Activated CD4-positive, alpha-beta T cell treated with anti-CD3 and anti-CD28 coated beads for 1 hour (primary cell): ENCODE results near the gene ARHGEF40.

Experiments
- DNase-seq: peaks from one replicate; pipeline ENCODE4 v3.0.0-alpha.2; 2020

The ARHGEF40 gene

GRCh38 chr14:21084396-21084795 is 14.3 kb downstream of the ARHGEF40 start:
- DNase-seq: no peak

DNA sequence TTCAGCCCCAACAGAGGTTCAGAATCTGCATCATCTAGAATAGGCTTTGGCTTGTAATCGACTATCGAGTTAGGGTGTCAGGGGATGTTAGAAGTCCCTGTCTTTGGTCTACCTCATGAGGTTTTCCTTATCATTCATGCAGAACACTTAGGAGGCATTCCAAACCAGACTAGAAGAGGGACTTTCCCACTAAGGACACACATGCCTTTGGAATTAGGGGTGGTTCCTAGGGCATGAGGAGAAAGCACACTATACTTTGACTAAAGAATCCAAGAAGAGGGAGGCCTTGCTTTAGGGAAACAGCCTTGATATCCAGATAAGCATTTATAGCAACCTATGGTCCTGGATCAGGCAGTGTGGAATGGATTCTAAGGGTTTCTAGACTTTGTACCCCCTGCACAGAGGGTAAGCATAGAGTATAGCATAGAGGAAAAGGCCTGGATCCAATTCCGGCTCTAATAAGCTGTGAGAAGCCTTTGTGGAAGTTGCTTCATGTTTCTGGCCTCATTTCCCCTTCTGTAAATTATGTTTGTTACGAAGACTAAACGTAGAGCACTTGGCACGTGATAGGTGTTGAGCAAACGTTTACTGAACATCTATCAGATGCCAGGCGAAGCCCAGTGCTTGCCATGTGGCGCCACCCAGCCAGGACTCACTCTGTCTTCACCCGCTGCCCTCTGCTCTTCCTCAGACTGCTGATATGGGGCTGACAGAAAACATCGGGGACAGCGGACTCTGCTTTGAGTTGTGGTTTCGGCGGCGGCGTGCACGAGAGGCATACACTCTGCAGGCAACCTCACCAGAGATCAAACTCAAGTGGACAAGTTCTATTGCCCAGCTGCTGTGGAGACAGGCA is 15.1 kb downstream of the ARHGEF40 start:
- DNase-seq: no peak

- DNase-seq: no peak
These were observed 16.8 kb downstream of the ARHGEF40 start for GRCh38 chr14:21086908-21087293.

- peak; percentile 44 for DNase-seq
These were observed 17.4 kb downstream of the ARHGEF40 start for GRCh38 chr14:21087294-21088091.

GRCh38 chr14:21088687-21089086 is 18.6 kb downstream of the ARHGEF40 start:
- DNase-seq: no peak

- DNase-seq: no peak
These were observed 19.2 kb downstream of the ARHGEF40 start for GRCh38 chr14:21089271-21089670.

DNA sequence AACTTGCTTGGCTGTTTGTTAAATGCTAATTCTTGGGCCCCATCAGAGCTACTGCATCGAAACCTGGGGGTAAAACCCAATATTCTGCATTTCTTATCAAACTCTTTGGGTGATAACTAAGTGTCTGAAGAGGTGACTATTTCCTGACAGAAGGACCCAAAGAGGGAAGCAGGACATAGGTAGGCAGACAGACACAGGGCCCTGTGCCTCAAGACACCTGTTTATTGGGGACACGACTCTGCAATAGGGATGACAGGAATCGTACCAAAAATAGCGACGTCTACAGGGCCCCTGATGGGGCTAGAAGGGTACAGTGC is 19.7 kb downstream of the ARHGEF40 start:
- DNase-seq: no peak

DNA sequence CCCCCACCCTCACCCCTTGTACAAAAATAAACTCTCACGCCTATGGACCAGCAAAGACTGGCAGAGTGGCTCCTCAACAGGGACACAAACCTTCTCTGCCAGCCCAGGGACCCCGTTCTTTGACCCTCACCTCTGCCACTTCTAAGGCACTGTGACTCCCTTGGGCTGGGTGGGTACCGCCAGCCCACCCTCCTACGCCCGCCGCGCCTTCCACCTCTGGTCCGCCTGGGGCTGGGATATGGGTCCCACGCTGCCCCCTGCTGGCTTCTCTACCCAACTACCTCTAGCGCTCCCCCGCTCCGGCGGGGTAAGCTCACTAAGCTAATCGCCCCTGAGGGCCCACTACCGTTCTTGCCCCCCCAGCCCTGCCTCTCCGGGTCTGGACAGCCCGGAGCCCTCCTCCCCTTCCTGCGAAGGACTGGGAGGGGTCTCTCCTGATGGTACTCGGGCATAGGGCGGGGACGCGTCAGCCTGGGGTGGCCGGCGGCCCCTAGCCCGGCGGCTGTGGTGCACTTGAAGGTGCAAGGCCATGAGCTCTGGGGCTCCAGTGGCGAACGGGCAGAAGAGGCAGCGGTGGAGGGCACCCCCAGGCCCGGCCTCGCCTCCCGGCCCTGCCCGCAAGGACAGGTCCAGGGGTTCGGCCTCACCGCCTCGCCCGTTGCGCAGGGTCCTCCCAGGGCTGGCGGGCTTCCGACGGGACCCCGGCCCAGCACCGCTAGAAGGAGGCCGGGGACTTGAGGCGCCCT is 20.3 kb downstream of the ARHGEF40 start:
- no peak for DNase-seq

DNA sequence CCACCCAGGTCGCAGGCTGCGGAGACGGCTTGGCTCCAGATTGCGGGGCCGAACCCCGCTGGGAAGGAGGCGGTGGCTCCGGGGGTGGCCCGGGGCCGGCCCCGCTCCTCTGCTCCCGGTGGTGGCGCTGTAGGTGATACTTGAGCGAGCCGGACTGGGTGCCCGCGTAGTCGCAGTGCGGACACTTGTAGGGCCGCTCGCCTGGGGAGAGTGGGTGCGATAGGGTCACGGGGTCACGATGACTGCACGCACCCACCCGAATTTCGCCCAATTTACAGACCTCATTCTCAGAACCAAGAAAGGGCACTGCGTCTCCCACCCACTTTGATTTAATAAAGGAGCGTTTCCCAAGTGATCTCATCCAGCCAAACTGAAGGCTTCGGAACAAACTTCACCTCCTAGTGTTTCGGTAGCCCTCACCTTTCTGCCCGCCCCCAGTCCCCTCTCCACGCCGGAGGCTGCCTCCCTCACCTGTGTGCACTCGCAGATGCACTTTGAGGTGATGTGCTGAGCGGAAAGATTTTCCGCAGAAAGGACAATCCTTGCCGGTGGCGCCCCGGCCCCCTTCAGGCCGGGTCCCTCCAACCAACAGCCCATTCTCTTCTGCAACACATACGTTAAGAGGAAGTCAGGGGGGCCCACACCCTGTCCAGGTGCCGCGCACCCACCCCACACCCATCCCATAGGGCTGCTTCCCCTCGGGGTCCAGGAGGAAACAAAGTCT is 21.0 kb downstream of the ARHGEF40 start:
- DNase-seq: no peak

- DNase-seq: no peak
These were observed 21.7 kb downstream of the ARHGEF40 start for GRCh38 chr14:21091821-21092272.

DNA sequence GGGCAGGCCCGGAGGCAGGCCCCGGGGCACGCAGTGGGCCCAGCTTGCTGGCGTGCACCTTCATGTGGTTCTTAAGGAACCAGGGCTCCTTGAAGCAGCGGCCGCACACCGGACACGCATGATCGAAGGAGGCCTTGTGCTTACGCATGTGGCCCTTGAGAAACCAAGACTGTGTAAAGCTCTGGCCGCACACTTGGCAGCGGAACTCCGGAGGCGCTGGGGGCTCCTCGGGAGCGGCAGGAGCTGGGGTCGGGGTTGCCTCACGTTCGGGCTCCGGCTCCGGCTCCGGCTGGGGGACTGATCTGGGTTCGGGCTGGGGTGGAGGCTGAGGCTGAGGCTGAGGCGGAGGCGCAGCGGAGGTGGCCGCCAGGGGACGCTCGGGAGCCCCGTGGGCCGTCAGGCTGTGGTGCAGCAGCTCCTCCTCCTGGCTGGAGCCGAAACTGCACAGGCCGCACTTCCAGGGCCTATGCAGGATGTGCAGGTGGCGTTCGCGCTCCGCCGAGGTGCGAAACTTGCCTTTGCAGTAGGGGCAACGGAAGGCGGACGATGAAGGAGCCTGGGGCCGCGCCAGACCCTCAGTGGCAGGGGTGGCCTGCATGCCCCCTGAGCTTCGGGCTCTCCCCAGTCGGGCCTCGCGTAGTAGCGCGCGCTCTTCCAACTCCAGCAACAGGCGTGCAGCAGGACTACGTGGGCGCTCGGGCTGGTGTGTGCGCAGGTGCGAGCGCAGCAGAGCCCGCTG is 22.3 kb downstream of the ARHGEF40 start:
- peak; percentile 87 for DNase-seq

GRCh38 chr14:21093018-21093417 is 22.9 kb downstream of the ARHGEF40 start:
- no peak for DNase-seq

GRCh38 chr14:21093769-21094681 is 23.9 kb downstream of the ARHGEF40 start:
- no peak for DNase-seq

- no peak for DNase-seq
These were observed 25.5 kb downstream of the ARHGEF40 start for GRCh38 chr14:21095430-21096205.

DNA sequence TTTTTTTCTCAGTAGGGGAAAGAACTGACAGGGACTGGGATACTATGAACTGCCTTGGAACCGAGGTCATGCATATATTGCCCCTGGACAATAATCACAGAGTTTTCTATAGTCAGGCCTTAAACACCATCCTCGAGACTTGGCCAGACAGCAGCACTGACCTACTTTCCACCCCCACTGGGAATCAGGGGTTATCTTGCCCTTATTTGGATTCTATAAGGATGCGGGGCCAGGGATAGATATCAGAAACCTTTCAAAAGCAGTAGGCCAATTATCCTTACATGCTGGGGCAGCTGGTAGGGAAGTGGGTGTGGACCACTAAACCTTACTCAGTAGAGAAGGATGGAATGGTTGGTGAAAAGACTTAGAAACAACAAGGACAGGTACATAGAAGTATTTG is 26.3 kb downstream of the ARHGEF40 start:
- DNase-seq: no peak

- DNase-seq: no peak
These were observed 27.0 kb downstream of the ARHGEF40 start for GRCh38 chr14:21096978-21097635.

DNA sequence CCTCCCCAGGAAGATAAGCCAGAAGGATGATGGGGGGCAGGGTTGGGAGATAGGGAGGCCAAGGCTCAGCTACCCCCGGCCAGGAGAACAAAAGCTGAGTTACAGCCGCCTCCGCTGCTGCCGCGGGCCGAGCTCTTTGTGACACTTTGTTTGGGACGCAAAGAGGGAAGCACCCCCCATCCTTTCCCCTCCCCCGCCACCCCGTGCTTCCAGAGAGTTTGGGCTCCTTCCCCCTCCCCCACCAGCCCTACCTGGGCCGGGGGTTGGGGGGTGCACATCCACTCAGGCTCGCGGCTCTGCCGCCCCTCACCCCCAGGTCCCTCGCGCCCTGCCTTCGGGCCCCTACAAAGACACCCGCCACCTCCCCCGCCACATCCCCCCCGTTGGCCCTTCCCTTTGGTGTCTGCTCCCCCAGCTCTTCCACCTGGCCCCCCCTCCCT is 27.6 kb downstream of the ARHGEF40 start:
- DNase-seq: no peak

- DNase-seq: no peak
These were observed 28.2 kb downstream of the ARHGEF40 start, which contains the start of gene ZNF219 for GRCh38 chr14:21098076-21098891. Gene ZNF219 (minus strand): TSS chr14:21098655. CDS start chr14:21093591, 5,064 bp downstream.
